ENCODE data around the gene ASB11. TPM values are rescaled to one million over a fixed set of nuclear protein-coding genes. Genes with fewer than 3 reads are reported as not detected.

The ASB11 gene
- total and polyA plus RNA-seq, 10 of the 15 experiments (the other 5 are each of a cell fraction or from before 2014, with no cell fraction given), result not detected

GRCh38 chrX:15241301-15241700 lies 74.1 kb downstream of the ASB11 start (continued):
- no peak for TF ChIP-seq EGR1 (IDR thresholded peaks at IDR 0.05; ENCODE audit: borderline replicate concordance in 1 of 2, low read depth in 2 of 2, low read length in 2 of 2)

DNA sequence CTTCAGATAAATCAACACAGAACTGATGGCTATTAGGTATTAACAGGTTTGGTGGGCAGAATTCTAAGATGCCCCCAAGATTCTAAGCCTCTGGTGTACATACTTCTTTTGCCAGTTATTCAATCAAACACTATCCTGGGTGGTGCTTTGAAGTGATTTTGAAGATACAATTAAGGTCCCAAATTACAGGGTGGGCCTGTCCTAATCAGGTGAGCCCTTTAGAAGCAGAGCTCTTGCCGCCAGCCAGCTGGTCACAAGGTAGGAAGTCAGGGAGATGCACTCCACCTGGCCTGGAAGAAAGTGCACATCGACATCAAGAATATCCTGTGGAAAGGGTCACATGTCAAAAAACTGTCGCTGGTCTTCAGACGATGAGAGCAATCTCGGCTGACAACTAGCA lies 75.0 kb downstream of the ASB11 start:
- TF ChIP-seq POU2F2 (IDR thresholded peaks at IDR 0.05; ENCODE audit: borderline replicate concordance, low read depth, low read length), result no peak
- TF ChIP-seq FOXK2 (IDR thresholded peaks at IDR 0.05), result no peak
- TF ChIP-seq SPI1 (IDR thresholded peaks at IDR 0.05; ENCODE audit: borderline replicate concordance, insufficient read depth, low read depth, low read length), result no peak
- no peak for TF ChIP-seq TARDBP (IDR thresholded peaks at IDR 0.05; ENCODE audit: borderline replicate concordance)
- no peak for TF ChIP-seq BCLAF1 (IDR thresholded peaks at IDR 0.05)
- no peak for TF ChIP-seq HDGF (IDR thresholded peaks at IDR 0.05)
- TF ChIP-seq CEBPB (IDR thresholded peaks at IDR 0.05; ENCODE audit: borderline replicate concordance in 1 of 2, low read depth in 2 of 2, low read length in 2 of 2), result no peak
- no peak for TF ChIP-seq STAT3 (IDR thresholded peaks at IDR 0.05; ENCODE audit: low read depth, low read length)
- no peak for TF ChIP-seq CTCF (IDR thresholded peaks at IDR 0.05 in 2 of 3, conservative IDR thresholded peaks at IDR 0.05 in 1 of 3; ENCODE audit: control insufficient read depth in 2 of 3, extremely low read depth in 1 of 3, insufficient read depth in 1 of 3, low read depth in 3 of 3, low read length in 3 of 3)
- TF ChIP-seq ZNF217 (IDR thresholded peaks at IDR 0.05), result no peak
- TF ChIP-seq, protein P1, sequence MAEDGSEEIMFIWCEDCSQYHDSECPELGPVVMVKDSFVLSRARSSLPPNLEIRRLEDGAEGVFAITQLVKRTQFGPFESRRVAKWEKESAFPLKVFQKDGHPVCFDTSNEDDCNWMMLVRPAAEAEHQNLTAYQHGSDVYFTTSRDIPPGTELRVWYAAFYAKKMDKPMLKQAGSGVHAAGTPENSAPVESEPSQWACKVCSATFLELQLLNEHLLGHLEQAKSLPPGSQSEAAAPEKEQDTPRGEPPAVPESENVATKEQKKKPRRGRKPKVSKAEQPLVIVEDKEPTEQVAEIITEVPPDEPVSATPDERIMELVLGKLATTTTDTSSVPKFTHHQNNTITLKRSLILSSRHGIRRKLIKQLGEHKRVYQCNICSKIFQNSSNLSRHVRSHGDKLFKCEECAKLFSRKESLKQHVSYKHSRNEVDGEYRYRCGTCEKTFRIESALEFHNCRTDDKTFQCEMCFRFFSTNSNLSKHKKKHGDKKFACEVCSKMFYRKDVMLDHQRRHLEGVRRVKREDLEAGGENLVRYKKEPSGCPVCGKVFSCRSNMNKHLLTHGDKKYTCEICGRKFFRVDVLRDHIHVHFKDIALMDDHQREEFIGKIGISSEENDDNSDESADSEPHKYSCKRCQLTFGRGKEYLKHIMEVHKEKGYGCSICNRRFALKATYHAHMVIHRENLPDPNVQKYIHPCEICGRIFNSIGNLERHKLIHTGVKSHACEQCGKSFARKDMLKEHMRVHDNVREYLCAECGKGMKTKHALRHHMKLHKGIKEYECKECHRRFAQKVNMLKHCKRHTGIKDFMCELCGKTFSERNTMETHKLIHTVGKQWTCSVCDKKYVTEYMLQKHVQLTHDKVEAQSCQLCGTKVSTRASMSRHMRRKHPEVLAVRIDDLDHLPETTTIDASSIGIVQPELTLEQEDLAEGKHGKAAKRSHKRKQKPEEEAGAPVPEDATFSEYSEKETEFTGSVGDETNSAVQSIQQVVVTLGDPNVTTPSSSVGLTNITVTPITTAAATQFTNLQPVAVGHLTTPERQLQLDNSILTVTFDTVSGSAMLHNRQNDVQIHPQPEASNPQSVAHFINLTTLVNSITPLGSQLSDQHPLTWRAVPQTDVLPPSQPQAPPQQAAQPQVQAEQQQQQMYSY (CRISPR knock-in tag; IDR thresholded peaks at IDR 0.05), result no peak
- no peak for TF ChIP-seq DPF2 (IDR thresholded peaks at IDR 0.05)
- ChIA-PET RAD21 (ENCODE audit: unreplicated experiment) (interaction anchor here (1.0 to 3.3 kb wide), 2 partner anchors 49 to 97 kb away, joined by 4 to 46 read pairs; no protein-coding TSS in a partner anchor), POLR2A (no interaction called here), SMC1A (ENCODE audit: uncharacterized antibody, unreplicated experiment) (interaction anchor here (1.1 to 3.3 kb wide), 3 partner anchors 96 to 367 kb away, joined by 3 to 38 read pairs (median 22); partner anchors contain the start of genes FANCB and MOSPD2), CTCF (no interaction called here)
- no peak overlapping the region for H3K4me3 ChIP-seq
- FAIRE-seq (no peak), DNase-seq (ENCODE audit: low read depth, low spot score) (no peak), ATAC-seq (no peak)
- WGBS (ENCODE audit: insufficient coverage, insufficient replicate concordance, low lambda C conversion rate, missing lambda C conversion rate), result 71% methylated on average over 4 of the region's 5 CpGs
- H3K9ac ChIP-seq (ENCODE audit: control insufficient read depth, insufficient read depth, low read length), result no peak overlapping the region
- intact Hi-C loops (cut with micrococcal nuclease; ENCODE audit: unreplicated experiment) (loop anchor here (5.0 to 10.0 kb wide), 2 partner anchors 83 to 566 kb away; no protein-coding TSS in a partner anchor), in situ Hi-C loops (cut with MboI) (loop anchor here (10.0 kb wide), 1 partner anchor 1196 kb away; no protein-coding TSS in a partner anchor)
- no peaks in the 10 kb centered on the region for H3K9me3 ChIP-seq (replicated peaks; ENCODE audit: control insufficient read depth, insufficient read depth, low read length)
- BruUV-seq (replicated peaks), result no TSS peak
- H3K27me3 ChIP-seq (replicated peaks in 1 of 2; ENCODE audit: control insufficient read depth in 2 of 2, insufficient read depth in 2 of 2, low read length in 1 of 2), result no peaks in the 10 kb centered on the region
- no peak overlapping the region for H3K4me2 ChIP-seq (ENCODE audit: control insufficient read depth, insufficient read depth)
- H3K36me3 ChIP-seq (ENCODE audit: control insufficient read depth in 2 of 2, insufficient read depth in 2 of 2, low read length in 1 of 2), result no peaks in the 10 kb centered on the region
- H2AFZ ChIP-seq (ENCODE audit: control insufficient read depth, low read depth, low read length), result no peak overlapping the region
- no peaks in the 10 kb centered on the region for H3K4me1 ChIP-seq (ENCODE audit: control insufficient read depth, insufficient read depth, low read length)
- H3K79me2 ChIP-seq (ENCODE audit: control insufficient read depth, insufficient read depth, low read length), result no peaks in the 10 kb centered on the region
- no peak overlapping the region for H3K27ac ChIP-seq (ENCODE audit: control insufficient read depth, insufficient read depth)
- no peaks in the 10 kb centered on the region for H4K20me1 ChIP-seq (ENCODE audit: control insufficient read depth, insufficient read depth)

Data from GM12878 (cell line).